Stomach (tissue), 4 donors: ENCODE data around the gene PKP2.

Experiments used
- CTCF ChIP-seq, 7 experiments: fragments of 450-650 bp in 4 of 7; fragments of 200-600 bp in 3 of 7; sonication (generic) in 3 of 7; IDR thresholded peaks; one replicate each; pipeline ENCODE4 v1.5.1; 2016 to 2019; ENCODE audit warnings: antibody characterized with exemption in 7 of 7, control low read depth in 2 of 7, mild to moderate bottlenecking in 1 of 7
- POLR2A ChIP-seq, 4 donors: fragments of 450-650 bp; IDR thresholded peaks; one replicate each; pipeline ENCODE4 v1.6.1; 2016; ENCODE audit warnings: antibody characterized with exemption in 4 of 4, control low read depth in 2 of 4, mild to moderate bottlenecking in 1 of 4, moderate library complexity in 1 of 4
- POLR2AphosphoS5 ChIP-seq, 3 donors: sonication (generic); formaldehyde crosslinking; IDR thresholded peaks; one replicate each; pipeline ENCODE4 v1.6.1; 2016; ENCODE audit warnings: antibody characterized with exemption in 3 of 3

- TF ChIP-seq CTCF (IDR thresholded peaks at IDR 0.05) (no peak), POLR2A (IDR thresholded peaks at IDR 0.05) (no peak), POLR2AphosphoS5 (IDR thresholded peaks at IDR 0.05) (no peak)
Observed at GRCh38 chr12:32801269-32801980, 95.2 kb downstream of the PKP2 start.
